DMS53 treated with DMSO at 0.1 percent for 48 hours (cell line): Measurements from ENCODE around the gene CALCOCO2.

ENCODE experiments used
- DNase-seq: peaks from one replicate; lab custom pipeline; 2025; ENCODE audit not compliant: unreplicated experiment; lab: John Stamatoyannopoulos, UW

The CALCOCO2 gene

GRCh38 chr17:48873209-48873608 is 42.4 kb downstream of the CALCOCO2 start:
- no peak for DNase-seq

DNA sequence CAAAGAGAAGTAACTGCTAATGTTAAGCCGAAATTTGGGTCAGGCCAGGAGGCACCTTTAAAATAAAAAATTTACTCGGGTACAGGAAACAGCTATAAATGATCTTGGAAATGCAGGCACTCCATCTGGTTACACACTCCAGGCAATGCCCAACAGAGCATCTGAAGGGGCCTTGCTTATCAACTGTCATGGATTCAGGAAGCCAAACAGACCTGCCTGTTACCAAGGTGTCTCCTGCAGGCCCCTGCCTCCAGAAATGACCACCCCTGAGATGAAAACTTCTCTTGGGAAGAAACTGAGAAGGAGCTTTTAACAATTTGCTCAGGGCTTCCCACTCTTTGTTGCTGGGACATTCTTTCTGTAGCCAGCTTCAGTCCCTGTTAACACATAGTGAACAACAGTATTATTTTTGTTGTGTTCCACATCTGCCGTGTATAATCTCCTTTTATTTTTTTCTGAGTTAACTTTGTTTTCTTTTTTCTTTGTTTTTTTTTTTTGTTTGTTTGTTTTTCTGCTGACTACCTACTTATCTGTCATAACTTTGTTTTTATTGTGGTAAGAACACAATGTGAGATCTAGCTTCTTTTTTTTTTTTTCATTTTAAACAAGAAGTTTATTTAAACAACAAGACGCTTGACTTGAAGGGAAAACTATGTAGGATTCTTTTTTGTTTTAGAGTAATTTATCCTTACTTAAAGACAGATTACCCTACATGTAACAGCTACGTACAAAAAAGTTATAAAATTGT is 43.0 kb downstream of the CALCOCO2 start:
- no peak for DNase-seq

DNA sequence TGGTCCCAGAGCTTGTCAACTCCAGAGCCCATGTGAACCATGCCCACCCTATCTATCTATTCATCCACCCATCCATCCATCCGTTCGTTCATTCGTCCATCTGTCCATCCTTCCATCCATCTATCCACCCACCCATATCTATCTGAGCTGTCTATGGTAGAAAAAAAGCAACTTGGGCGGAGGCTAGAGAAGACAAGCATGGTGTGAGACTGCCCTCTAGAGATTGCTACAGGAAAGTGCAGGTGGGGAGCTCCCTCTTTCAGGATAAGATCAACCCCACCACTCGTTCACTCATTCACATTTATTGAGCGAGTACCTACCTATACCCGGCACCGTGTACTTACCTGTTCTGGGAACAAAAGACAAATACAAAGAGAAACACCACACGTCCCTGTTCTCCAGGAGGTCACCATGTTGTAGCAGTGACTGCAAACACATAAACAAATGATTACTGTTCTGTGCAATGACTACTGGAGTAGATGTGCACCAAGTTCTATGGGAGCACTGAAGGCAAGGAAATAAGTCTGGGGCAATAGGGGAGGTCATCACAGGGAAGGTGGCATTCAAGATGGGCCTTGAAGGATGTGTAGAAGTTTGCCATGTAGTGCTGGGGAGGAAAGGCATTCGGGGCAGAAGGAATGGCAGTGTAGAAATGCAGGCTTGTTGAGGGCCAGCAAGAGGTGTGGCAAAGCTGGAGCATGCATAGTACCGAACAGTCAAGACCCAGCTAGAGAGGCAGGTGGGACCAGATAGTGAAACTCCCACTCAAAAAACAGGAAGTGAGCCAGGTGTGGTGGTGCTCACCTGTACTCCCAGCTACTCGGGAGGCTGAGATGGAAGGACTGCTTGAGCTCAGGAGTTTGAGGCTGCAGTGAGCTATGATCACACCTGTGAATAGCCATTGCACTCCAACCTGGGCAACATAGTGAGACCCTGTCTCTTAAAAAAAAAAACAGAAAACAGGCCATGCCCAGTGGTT is 48.4 kb downstream of the CALCOCO2 start:
- DNase-seq: peak; percentile 58

GRCh38 chr17:48882272-48882671 is 51.4 kb downstream of the CALCOCO2 start:
- DNase-seq: no peak

DNA sequence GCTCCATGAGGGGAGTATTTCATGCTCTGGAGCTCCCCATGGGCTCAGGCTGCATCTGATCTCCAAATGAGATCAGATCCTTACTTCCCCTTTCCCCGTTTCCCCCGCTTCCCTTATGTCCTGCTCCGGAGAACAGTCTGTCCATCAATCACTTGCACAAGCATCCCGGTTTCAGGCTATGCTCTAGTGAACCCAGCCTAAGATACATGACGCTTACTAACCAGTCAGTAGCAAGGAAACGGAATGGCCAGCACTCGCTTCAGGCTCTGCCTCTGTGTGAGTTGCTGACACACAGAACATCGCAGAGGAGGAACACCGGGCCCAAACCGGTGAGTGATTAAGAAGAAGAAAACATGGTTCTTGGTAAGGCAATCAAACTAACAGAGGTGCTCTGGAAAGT is 52.3 kb downstream of the CALCOCO2 start:
- no peak for DNase-seq

DNA sequence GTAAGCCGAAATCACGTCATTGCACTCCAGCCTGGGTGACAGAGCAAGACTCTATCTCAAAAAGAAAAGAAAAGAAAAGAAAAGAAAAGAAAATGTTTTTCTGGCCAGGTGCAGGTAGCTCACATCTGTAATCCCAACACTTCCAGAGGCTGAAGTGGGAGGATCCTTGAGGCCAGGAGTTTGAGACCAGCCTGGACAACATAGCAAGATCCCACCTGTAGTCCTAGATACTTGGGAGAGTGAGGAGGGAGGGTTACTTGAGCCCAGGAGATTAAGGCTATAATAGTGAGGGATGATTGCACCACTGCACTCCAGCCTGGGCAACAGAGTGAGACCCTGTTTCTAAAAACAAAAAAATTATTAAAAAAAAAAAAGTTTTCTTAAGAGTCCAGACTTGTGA is 59.3 kb downstream of the CALCOCO2 start:
- DNase-seq: no peak

DNA sequence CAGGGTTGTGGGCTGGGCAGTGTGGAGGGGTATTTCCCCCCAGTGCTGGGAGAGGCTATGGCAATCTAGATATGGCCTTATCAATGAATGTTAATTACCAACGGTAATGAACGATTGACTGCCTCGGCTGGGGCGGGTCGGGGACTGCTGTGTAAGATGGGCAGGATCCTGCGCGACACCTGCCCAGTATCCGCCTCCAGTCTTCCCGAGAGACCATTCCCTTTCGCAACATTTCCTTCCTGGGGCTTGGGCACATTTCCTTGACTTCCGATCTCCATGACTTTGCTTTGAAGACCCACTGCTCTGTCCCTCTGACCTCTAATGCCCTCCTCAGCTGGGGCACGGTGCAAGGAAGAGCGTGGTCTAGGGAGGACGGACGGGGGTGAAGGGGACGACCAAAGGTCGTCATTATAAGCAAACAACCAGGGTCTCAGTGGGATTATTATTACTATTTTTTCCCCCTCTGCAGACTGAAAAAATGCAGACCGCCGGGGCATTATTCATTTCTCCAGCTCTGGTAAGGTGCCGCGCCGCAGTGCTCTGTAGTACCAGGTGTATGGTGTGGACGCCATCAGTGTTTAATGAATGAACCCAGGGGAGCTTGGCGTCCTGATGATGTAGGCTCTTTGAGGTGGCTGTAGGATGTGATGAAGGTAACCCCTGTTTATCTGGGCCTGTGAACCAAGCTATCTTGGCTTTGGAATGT is 62.3 kb downstream of the CALCOCO2 start:
- no peak for DNase-seq

DNA sequence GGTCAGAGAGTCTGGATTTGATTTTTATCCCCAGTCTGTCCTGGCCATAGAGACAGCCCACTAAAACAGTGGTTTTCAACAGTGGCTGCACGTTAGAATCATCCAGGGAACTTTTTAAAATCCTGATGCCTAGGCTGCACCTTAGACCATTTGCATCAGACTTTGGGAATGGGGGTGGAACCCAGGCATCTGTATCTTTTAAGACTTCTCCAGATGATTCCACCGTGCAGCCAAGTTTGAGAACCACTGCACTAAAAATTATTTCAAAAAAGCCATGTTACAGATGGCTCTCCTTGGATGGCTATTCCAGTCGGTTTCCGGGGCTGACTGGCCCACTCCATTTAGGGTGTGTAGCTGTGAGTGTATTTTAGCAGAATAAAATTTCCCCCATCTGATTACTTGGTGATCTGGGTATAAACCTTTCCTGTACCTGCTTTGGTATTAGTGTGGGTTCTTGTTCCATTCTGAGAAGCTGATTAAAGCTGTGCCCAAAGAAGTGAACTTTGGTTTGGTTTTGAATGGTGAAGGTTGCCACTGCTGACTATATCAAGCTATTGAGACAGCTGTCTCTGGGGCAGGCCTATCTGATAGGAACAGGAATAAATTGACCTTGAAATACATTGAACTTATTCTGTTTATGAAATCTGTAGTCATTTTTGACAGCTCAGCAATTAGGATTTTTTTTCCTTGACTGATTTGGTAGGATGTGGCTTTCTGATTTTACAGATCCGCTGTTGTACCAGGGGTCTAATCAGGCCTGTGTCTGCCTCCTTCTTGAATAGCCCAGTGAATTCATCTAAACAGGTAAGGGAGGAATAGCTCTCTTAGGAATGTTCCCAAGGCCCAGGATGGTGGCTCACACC is 63.0 kb downstream of the CALCOCO2 start:
- no peak for DNase-seq

DNA sequence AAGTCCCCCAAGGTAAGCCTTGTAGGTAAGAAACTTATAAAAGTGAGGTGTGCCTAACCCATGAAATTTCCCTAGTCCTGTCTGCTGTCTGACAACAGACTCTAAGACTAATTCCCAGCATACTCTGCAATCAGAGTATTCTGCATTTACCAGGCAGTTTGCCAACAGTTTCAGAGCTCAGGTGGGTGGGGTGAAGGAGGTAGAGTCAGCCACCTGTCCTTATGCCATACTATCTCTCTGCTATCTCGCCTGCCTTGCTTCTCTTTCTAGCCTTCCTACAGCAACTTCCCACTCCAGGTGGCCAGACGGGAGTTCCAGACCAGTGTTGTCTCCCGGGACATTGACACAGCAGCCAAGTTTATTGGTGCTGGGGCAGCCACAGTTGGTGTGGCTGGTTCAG is 64.1 kb downstream of the CALCOCO2 start:
- DNase-seq: no peak

- no peak for DNase-seq
Measured at GRCh38 chr17:48901241-48901640, 70.4 kb downstream of the CALCOCO2 start.

DNA sequence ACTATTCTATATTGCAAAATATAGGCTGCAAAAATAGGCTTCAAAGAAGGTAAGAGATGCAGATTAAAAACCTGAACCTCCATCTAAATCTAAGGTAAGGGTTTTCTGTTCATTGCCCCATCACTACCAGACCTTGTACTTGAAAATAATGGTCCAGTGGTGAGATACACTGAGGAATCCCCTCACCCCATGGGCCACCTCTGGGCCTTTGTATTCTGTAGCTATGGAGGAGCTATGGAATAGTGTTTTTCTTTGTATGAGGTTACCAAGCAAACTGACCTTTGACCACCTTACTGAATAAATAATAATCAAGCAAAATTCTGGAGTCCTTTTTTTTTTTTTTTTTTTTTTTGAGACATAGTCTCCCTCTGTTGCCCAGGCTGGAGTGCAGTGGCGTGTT is 72.6 kb downstream of the CALCOCO2 start:
- DNase-seq: peak; percentile 13

GRCh38 chr17:48904428-48904827 is 73.6 kb downstream of the CALCOCO2 start:
- DNase-seq: no peak

DNA sequence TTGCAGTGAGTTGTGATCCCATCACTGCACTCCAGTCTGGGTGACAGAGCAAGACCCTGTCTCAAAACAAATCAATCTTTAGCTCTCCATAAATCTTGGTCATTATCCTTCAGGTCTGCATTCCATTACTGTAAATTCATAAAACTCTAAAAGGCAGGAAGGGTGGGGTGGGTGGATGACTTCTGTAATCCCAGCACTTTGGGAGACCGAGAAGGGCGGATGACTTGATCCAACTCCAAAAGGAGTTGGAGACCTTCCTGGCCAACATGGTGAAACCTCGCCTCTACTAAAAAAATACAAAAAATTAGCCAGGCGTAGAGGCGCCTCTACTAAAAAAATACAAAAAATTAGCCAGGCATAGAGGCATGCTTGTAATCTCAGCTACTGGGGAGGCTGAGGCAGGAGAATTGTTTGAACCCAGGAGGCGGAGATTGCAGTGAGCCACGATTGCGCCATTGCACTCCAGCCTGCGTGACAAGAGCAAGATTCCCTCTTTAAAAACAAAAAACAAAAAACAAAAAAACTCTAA is 75.2 kb downstream of the CALCOCO2 start:
- no peak for DNase-seq

DNA sequence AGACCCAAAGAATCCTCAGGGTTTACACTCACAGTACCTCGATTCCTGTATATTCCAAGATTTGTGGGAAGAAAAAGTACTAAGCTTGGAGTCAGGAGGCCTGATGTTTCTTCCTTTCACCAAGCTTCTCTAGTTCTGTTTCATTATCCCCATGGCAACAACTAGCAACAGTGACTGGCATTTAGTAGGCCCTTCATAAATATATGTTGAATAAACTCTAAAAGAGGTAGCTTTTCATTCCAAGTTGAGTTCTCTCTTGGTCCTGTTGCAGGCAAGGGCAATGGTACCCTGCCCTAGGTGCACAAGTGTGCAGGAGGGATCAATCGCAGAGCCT is 76.8 kb downstream of the CALCOCO2 start:
- peak; percentile 76 for DNase-seq

DNA sequence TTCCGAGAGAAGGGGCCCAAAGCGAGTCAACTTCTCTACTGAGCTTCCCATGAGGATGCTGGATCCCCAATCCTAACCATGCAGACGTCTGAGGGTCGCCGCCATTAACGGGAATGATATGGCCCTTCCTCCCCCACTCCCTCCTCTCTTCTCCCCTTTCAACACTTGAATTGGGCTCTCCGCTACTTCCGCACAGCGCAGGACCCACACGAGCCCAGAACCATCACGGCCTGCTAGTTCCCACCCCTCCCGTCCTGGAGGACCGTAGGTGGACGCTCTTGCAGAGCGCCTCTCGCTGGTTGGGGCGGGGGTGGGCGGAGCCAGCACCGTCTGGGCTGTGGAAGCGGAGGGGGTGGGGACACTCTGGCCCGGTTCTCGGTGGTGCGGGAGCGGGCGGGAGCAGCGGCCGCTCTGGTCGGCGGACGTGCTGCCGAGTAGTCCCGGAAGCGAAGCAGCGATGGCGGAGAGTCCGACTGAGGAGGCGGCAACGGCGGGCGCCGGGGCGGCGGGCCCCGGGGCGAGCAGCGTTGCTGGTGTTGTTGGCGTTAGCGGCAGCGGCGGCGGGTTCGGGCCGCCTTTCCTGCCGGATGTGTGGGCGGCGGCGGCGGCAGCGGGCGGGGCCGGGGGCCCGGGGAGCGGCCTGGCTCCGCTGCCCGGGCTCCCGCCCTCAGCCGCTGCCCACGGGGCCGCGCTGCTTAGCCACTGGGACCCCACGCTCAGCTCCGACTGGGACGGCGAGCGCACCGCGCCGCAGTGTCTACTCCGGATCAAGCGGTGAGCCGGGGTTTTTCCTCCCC is 77.4 kb downstream of the CALCOCO2 start, which contains the start of gene UBE2Z:
TSS of gene UBE2Z (plus strand) at position 361 of the 797 bp plus-strand sequence. CDS start at position 458, 97 bp downstream.
- peak; percentile 88 for DNase-seq

- no peak for DNase-seq
Measured at GRCh38 chr17:48908853-48909394, 78.1 kb downstream of the CALCOCO2 start.

- DNase-seq: no peak
Measured at GRCh38 chr17:48909783-48910182, 78.9 kb downstream of the CALCOCO2 start.

GRCh38 chr17:48910370-48910769 is 79.5 kb downstream of the CALCOCO2 start:
- no peak for DNase-seq

- DNase-seq: no peak
Measured at GRCh38 chr17:48912476-48912875, 81.6 kb downstream of the CALCOCO2 start.
